Measurements from ENCODE around the gene N4BP2L2.

The N4BP2L2 gene

DNA sequence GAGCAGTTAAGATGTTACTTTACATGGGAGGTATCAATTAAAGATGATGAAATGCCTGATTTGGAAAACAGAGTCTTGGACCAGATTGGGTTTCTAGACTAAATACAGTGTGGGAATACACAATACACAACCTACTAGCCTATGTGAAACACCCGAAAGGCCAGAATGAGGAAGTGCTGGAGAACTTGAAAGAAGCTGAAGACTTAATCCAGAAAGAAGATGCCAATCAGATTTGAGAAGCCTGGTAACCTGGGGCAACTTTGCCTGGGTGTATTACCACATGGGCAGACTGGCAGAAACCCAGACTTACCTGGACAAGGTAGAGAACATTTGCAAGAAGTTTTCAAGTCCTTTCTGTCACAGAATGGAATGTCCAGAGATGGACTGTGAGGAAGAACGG, 153.9 kb downstream of the N4BP2L2 start:
- Mint-ChIP-seq H3K4me1 (no peaks in the 10 kb centered on the region), H3K4me3 (no peak overlapping the region), H3K9me3 (no peaks in the 10 kb centered on the region), H3K36me3 (ENCODE audit: low read depth) (peaks cover 23% of the 10 kb centered on the region), H3K27ac (no peak overlapping the region), H3K27me3 (ENCODE audit: low read depth, poor library complexity) (no peaks in the 10 kb centered on the region)
- DNase-seq: no peak
- TF ChIP-seq, protein P1, sequence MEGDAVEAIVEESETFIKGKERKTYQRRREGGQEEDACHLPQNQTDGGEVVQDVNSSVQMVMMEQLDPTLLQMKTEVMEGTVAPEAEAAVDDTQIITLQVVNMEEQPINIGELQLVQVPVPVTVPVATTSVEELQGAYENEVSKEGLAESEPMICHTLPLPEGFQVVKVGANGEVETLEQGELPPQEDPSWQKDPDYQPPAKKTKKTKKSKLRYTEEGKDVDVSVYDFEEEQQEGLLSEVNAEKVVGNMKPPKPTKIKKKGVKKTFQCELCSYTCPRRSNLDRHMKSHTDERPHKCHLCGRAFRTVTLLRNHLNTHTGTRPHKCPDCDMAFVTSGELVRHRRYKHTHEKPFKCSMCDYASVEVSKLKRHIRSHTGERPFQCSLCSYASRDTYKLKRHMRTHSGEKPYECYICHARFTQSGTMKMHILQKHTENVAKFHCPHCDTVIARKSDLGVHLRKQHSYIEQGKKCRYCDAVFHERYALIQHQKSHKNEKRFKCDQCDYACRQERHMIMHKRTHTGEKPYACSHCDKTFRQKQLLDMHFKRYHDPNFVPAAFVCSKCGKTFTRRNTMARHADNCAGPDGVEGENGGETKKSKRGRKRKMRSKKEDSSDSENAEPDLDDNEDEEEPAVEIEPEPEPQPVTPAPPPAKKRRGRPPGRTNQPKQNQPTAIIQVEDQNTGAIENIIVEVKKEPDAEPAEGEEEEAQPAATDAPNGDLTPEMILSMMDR (IDR thresholded peaks at IDR 0.05): no peak

DNA sequence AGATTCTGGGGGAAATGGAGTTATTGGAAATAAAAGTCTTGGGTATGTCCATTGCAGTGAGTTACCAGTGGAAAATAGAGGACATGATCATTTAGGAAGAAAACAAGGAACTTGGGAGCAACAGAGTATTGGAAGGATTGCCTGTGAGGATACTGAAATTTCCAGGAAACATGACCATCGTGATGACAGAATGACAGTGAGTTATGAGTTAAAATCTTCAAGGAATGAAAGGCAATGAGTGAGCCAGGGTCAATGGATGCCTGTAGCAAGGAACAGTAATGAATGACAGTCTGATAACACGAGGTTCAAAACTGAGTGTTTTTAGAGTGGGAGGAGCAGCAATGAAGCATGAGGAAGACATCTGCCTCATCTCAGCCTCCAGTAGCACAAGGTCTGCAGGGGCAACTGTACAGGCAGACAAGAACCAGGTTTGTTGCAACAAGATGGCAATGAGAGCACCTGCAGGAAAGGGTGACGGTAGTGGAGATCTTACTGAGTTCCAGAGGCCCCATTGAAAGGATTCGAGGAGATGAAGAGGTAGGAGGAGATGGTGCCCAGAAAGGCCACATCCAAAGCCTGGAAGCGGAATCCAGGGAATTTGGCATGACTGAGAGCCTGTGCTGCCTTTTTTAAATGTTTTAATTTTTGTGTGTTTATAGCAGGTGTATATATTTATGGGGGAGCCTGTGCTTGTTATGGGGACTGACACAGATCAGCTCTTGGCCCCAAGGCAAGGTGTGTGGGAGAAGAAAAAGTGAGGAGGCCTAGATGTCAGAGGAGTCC, 154.6 kb downstream of the N4BP2L2 start:
- Mint-ChIP-seq H3K9me3 (no peaks in the 10 kb centered on the region), H3K27ac (no peak overlapping the region), H3K36me3 (ENCODE audit: low read depth) (peaks cover 27% of the 10 kb centered on the region), H3K4me1 (no peaks in the 10 kb centered on the region), H3K27me3 (ENCODE audit: low read depth, poor library complexity) (no peaks in the 10 kb centered on the region), H3K4me3 (no peak overlapping the region)
- TF ChIP-seq, protein P1 (IDR thresholded peaks at IDR 0.05): no peak
- DNase-seq: no peak

Data from nephron progenitor cell (in vitro differentiated cells).